Stimulated activated CD4-positive, alpha-beta T cell treated with anti-CD3 and anti-CD28 coated beads, Interleukin-12 subunit alpha, Interleukin-12 subunit beta, amount 100 ng/mL, for 24 hours (primary cell): ENCODE data around the gene RAB40C.

ENCODE experiments used
- DNase-seq, 2 experiments: peaks; one replicate each; pipeline ENCODE4 v3.0.0-alpha.2; 2020; ENCODE audit warnings: low read depth in 2 of 2

The RAB40C gene

DNA sequence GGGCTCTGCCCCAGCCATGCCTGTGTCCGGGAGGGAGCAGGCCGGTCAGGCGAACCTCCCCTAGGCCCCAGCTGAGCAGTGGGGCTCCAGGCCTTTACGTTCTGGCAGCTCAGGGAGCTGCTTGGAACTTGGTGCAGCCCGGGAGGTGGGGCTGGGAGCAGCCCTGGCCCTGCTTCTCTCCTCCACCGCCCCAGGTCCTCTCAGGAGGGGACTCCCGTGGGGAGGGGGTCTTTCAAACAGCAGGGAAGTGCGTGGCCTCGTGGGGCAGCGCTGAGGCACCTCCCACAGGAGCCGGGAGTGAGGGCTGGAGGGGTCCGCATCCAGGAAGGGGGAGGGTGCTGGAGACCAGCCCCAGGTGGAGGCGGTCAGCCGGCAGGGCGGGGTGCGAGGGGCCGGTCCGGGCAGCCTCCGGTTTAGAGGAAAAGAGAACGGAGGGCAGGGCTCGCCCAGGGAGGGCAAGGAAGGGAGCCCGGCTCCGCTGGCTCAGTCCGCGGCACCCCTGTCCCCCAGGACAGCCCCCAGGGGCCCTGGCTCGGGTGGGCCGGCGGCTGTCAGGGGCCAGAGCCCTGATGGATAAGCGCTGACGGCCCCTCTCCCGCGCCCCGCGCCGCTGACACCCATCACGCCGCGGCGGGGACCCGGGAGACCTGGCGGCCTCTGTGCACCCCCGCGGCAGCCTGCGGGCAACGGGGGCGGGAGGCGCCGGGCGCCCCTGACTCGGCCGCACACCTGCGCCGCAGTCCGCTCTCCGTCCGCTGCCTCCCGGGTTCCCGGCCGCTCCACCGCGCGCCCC, 30.3 kb upstream of the RAB40C start:
- DNase-seq: no peak

DNA sequence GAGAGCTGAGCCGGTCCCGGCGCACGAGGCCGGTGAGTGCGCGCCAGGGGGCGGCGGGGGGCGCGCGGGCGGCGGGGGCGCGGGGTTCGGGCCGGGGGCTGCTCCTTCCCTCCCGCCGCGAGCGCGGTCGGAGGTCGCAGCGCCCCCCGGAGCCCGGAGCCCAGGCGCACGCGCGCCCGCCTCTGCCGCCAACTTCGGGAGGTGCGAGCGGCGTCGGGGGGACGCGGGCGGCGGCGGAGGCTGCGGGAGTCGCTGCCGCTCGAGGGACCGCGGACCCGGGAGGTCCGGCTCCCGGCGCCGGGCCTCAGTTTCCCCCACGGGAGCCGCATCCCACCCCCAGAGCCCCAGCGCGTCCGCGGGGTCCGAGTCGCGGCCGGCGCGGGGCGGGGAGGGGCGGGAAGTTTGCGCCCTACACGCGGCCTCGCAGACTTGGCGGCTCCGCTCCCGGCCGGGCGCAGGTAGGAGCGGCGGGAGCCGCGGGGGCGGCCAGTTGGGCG, 29.6 kb upstream of the RAB40C start, which contains the start of gene PRR35:
PRR35 (plus strand) TSS at position 191 of the 497 bp plus-strand sequence. CDS start 2,901 bp downstream, outside the sequence.
- DNase-seq: no peak

DNA sequence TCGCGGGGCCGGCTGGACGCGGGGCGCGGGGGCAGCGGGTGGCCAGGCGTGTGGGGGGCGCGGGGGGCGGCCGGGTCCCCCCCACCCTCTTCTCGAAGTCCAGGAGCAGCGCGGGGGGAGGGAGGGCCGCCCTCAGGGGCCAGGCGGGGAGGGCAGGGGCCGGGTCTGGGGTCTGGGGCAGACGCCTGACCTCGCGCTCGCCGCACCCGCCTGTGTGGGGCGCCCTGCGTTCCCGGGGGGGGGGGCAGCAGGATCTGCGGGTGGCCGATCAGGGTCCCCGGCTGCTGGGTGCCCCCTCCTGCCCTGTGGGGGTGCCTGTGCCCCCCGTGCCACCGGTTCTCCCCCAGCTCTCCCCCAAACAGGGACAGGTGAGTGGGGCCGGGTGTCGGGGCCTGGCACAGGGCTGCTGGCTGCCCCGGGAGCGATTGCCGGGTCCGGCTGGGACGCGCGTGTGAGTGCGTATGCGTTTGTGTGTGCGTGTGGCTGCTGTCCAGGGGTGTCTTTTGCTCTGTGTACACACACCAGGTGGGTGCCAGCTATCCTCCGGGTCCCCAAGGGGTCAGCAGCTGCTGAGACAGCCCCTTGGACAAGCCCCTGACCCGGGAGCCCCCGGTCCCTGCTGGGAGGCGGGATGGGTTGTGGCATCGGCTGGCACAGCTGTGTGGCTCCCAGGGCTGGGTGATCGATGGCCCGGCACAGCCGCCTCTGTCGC, 29.0 kb upstream of the RAB40C start:
- no peak for DNase-seq

DNA sequence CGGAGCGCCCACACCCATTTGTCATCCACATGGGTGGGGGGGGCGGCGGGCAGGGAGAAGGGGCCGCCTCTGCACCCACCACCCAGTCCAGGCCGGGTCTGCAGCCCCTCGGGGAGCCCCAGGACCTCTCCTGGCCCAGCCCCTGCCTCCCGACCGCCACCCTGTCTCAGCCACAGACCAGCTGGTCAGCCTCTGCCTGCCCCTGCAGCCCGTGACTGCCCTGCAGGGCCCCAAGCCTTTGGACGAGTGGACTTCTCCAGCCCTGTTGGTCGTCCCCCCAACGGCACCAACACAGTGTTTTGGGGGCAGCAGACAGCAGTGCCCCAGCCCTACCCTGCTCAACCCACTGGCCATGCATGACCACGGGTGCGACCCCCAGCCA, 28.5 kb upstream of the RAB40C start:
- no peak for DNase-seq

DNA sequence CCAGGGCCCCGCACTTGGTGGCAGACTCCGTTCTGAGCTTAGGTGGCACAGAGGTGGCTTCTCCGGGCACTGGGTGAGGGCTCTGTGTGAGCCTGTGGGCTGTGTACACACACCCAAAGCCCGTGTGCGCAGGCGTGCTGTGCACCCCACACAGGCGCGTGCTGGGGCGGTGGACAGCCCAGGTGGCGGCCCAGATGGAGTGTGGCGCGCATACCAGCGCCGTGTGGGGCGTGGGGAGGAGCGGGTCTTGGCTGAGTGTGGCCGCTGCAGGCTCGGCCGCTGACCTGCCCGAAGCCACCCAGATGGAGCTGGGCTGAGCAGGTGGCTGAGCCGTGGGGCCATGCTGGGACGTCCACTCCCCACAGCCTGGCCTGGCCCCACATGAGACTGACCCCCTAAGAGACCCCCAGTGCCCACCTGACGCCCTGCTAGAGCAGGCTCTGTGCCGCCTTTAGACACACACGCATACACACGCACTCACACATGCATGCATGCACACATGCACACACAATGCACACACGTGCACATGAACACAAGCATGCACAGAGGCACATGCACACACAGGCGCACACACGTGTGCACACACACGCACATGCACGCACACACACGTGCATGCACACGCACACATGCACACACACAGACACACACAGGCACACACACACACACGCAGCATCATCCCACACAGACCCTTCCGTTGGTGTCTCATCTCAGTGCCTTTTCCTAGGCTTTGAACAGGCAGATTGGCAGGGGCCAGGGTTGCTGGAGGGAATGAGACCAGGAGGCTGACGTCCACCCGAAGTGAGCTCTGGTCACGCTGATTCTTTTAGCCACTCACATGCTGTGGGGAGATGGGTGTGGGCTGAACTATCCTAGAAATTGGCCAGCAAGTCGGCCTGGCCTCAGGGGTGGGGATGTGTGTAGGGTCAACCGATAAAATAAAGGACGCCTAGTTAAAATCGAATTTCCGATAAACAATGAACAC, 27.6 kb upstream of the RAB40C start:
- no peak for DNase-seq

DNA sequence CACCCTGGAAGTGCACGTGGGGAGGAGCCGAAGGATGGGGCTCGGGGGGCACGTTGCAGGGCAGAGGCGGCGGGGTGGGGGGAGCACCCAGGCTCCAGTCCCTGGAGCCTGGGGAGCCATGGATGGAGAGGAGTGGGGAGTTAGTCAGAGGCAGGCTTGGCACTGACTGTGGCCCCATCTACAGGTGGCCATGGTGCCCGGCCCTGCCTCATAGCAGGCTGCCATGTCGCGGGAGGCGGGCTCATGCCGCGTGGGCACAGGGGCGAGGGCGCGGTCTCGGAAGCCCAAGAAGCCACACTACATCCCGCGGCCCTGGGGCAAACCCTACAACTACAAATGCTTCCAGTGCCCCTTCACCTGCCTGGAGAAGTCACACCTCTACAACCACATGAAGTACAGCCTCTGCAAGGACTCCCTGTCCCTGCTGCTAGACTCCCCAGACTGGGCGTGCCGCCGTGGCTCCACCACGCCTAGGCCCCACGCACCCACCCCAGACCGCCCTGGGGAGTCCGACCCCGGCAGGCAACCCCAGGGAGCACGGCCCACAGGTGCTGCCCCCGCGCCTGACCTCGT, 26.7 kb upstream of the RAB40C start:
- DNase-seq: no peak

DNA sequence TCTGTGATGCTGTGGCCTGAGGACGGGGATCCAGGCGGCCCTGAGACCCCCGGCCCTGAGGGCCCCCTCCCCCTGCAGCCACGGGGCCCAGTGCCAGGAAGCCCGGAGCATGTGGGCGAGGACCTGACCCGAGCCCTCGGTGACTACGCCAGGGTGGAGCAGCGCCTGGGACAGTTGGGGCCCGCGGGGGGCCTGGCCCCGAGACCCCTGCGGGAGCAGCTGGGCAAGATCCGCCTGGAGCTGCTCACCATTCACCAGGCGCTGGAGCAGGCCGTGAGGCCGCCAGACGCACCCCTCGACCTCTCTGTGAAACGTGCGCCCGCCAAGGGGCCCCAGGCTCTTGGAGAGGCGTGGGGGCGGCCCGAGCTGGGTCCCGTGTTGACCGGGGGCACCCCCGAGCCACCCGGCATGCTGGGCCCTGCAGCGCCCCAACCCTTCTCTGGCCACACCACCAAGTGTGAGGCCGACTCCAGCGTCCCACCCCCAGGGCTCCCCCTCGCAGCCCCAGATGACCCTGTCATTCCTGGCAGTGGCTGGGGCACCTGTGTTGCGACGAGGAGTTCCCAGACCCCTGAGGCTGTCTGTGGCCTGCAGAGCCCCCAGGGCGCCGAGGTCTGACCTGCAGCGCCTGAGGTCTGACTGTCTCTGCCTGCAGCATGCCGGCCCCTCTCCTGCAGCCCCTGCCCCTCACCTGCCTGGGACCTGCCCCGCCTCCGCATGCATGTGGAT, 25.0 kb upstream of the RAB40C start:
- no peak for DNase-seq

DNA sequence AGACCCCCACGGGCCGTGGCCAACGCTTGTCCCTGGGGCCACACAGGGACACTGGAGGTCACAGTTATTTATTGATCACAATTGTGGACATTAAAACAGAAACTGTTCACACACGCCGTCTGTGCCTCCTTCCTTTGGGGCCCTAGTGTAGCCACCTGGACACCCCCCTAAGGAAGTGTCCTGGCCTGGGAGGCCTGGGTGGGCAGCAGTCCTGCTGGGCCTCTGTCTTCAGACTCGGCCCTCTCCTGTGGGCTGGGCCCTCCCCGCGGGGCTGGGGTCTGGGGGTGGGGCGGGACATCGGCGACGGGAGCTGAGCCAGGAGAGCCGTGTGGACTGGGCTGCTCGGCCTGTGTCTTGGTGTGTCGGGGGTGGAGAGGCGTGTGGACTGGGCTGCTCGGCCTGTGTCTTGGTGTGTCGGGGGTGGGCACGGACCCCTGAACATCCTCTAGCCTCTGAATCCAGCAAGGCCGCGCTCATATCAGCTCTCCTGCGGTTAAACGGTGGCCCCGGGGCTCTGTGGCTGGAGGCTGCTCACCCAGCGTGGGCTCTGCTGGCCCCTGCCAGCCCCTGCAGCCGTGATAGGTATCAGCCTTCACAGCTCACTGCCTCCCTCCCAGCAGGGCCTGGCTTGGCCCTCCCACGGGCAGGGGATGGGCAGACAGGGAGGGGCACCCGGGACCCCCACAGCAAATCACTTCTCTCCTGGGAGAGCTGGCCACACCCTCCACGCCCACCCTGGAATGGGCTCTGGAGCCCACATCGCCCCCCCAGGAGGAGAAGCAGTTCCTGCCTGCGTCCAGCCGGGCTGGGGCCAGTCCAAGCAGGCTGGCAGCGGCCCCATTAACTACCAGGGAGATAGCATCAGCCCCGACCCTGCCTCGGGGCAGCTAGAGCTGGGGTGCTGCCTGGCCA, 24.2 kb upstream of the RAB40C start:
- DNase-seq: no peak

DNA sequence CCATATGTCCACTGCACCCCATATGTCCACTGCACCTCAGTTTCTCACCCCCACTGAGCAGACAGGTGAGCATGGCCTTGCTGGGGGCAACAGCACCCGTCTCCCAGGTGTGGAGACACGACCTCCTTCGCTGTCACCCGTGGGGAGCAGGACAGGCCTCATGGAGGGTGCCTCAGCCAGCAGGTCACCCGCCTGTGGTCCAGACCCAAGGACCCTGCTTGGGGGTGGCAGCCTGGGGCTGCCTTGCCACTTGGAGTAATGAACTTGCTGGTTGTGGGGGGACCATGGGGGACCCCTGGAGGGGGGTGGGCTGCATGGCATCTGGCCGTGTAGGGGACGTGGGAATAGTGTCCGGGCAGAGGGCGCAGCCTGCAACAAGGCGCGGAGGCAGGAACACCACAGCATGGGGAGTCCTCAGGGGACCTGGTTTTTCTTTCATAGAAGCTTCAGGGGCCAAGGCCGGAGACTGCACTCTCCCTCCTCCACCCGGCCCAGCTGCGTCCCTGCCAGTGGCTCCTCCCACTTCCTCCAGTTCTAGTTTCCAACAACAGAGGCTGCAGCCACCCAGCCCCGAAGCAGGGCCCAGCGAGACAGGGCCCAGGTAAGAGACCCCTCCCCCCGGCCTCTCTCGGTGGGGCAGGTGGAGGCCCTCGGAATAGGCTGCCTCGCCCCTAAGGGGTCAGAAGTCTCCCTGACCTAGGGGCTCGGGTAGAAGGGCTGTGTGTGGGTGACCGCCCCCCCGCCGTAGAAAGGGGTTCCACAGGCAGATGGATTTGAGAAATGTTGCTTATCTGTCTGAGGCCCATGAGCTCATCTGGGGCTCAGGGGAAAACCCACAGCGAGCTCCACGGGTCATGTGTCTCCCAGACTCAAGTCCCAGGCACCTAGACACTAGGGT, 23.1 kb upstream of the RAB40C start, which contains the start of gene NHLRC4:
NHLRC4 (plus strand) TSS at position 531 of the 898 bp plus-strand sequence. CDS start 1,043 bp downstream, outside the sequence.
- DNase-seq: peak in 1 of 2 experiments; percentile 40

DNA sequence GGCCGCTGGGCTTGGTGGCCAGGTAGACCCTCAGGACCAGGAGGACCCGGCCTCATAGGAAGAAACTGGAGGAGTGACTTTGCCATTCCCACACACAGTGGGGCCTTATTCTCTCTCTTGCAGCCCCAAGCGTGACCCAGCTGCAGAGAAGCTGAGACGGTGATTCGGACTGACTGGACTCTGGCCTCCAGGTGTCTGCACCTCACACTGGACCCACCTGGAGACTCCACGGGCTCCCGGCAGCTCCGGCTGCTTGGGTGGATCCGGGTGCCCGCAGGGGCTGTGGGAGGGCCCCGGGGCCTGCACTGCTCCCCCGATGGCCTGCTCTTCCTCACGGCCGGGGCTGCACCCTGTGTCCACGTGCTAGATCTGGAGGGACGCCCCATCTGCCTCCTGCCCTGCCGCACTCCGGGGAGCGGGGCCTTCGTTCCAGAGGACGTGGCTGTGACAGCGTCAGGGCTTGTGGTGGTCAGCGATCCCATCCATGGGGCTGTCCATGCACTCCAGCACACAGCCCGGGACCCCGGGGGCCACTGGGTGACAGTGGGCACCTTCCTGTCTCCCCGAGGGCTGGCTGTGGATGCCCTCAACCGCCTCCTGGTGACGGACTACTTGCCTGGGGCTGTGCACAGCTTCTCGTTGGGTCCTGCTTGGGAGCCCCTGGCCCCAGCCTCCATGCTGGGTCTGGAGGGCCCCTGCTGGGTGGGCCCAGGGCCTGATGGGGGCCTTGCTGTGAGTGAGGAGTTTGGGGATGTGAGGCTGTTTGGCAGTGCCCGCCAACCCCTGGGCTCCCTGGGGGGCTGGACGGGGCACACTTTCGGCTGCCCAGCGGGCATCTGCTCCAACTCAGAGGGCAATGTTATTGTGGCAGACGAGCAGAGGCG, 22.3 kb upstream of the RAB40C start:
- DNase-seq: no peak

DNA sequence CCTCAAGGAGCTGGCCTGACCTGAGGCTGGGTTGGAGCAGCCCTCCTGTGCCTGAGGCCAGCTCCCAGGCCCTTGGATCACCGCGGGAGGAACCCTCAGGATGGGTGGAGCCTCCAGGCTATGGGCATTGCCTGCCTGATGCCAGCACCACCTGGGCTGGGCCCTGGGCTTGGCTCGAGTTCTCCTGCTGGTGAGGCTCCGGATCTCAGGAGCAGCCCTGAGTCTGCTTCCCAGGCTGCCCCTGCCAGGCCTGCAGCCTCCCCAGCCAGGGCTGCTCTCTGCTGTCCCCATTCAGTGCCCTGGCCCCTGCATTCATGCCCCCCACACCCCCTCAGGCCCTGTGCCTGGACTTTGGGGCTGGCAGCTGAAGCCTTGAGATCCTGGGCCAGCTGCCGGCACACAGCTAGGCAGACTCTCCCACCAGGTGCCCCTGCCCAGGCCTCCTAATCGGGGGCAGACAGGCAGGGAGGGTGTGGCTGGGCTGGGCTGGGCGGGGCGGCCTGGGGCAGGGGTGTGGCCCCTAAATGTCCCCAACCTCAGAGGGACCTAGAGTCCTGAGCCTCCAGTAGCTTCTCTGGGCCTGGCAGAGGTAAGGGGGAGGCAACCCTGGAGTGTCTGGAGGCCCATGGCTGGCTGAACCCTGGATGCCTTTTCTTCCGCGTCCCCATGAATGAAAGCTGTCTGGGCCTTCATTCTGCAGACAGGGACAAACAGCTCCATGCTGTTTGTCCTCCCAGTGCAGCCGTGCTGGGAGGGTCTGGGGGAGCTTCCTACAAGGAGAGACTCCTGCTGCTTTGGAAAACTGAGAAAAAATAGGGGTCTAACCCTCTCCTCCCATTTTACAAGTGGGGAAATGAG, 21.2 kb upstream of the RAB40C start:
- no peak for DNase-seq

DNA sequence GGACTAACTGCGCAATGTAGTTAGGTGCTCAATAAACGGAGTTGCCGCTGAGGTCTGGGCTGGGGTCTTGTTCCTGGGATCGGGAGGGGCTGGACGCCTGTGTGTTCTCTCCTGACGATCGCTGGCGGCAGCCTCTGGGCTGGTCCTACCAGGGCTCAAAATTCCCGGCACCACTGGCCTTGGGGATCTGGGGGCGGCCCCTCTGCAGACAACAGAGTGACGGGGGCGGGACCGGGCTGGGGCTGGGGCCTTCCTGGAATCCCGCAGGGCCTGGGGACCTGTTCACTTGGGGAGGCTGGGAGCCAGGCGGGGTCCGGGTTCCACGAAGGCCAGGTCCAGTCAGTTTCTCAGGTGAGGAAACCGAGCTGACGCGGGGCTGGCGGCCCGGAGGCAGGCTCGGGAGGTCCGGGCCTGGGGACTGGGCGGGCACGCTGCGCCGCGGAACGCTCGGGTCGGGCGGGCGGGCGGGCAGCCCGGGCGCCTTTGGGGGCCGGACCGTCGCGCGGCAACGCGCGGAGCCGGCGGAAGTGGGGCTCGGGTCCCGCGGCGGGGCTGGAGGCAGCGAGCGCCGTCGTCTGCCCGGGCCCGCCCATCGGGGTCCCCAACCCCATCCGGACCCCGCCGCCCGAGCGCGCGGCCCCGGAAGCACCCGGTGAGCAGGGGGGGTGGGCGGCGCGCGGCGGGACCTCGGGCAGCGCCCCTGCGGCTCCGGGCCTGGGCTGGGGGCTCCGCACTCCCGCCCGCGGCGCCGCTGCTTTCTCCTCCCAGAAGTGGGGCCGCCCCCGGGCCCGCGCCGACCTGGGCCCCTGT, 20.2 kb upstream of the RAB40C start, which contains the start of gene PIGQ:
PIGQ (plus strand) TSS at position 524 of the 810 bp plus-strand sequence. CDS start 4,107 bp downstream, outside the sequence.
- DNase-seq: peak; percentile 49 to 61

DNA sequence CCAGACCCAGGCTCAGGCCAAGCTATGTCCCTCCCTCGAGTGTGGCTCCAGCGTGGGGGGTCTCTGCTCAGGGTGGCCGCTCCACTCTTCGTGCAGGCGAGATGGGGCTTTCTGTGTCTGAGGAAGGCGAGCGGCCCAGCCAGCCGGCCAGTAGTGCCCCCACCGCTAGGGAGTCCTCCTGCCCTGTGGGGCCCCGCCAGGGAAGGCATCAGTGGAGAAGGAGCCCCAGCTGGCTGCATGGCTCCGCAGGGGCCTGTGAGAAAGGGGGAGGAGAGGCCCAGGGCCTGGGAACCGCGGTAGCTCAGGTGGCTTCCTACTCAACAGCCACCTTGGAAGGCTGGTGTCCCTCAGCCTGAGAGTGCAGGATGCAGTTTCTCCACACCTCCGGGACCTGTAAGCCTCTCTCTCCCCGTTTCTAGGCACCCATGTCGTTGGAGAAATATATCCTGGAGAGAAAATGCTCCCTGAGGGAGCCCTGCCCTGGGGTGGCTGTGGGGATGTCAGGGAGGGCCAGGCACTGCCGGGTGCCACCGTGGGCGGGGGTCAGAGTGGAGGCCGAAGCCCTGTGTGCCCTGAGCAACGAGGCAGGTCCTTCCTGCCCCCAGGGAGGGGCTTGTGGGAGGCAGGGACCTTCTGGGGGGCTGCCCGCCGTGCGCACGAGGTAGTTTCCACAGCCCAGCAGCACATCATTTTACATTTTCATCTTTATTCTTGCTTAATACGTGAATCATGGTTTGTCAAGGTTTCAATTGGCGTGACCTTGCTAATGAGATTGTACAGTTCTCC, 16.8 kb upstream of the RAB40C start:
- DNase-seq: no peak

DNA sequence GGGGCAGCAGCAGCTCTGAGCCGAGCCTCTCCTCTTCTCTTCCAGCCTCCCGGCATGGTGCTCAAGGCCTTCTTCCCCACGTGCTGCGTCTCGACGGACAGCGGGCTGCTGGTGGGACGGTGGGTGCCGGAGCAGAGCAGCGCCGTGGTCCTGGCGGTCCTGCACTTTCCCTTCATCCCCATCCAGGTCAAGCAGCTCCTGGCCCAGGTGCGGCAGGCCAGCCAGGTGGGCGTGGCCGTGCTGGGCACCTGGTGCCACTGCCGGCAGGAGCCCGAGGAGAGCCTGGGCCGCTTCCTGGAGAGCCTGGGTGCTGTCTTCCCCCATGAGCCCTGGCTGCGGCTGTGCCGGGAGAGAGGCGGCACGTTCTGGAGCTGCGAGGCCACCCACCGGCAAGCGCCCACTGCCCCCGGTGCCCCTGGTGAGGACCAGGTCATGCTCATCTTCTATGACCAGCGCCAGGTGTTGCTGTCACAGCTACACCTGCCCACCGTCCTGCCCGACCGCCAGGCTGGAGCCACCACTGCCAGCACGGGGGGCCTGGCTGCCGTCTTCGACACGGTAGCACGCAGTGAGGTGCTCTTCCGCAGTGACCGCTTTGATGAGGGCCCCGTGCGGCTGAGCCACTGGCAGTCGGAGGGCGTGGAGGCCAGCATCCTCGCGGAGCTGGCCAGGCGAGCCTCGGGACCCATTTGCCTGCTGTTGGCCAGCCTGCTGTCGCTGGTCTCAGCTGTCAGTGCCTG, 15.7 kb upstream of the RAB40C start:
- no peak for DNase-seq
